Adrenal gland (tissue), 12 donors: ENCODE measurements around the gene OR2T11. TPM values are rescaled to one million over a fixed set of nuclear protein-coding genes. Genes with fewer than 3 reads are reported as not detected.
A peak's percentile ranks its signal among the peaks of the same experiment; 100 is the strongest.

Experiments
- DNase-seq, 7 donors: peaks; one replicate each; pipeline ENCODE4 v3.0.0-alpha.2; 2019 to 2020
- H3K27ac ChIP-seq, 5 donors: fragments of 200-600 bp; sonication (generic) in 4 of 5; 1 replicate in 3 of 5; 2 replicates in 2 of 5; pipeline versions ENCODE4 v1.5.1 to v1.8.0; 2016 to 2020; ENCODE audit warnings: mild to moderate bottlenecking in 1 of 5
- H3K27me3 ChIP-seq: fragments of 200-600 bp; 2 replicates; pipeline ENCODE4 v1.8.0; 2021
- H3K36me3 ChIP-seq, 2 donors: fragments of 200-600 bp; replicated peaks in 1 of 2; 1 replicate in 1 of 2; 2 replicates in 1 of 2; pipeline versions ENCODE4 v1.5.1 to v1.8.0; 2018 to 2022
- H3K4me1 ChIP-seq, 2 donors: fragments of 200-600 bp; replicated peaks in 1 of 2; 1 replicate in 1 of 2; 2 replicates in 1 of 2; pipeline versions ENCODE4 v1.5.1 to v1.8.0; 2018 to 2021
- H3K4me3 ChIP-seq, 4 donors: fragments of 200-600 bp; sonication (generic) in 3 of 4; one replicate each; pipeline ENCODE4 v1.5.1; 2016 to 2018
- H3K9me3 ChIP-seq, 3 donors: fragments of 200-600 bp; sonication (generic) in 1 of 3; replicated peaks in 1 of 3; 1 replicate in 2 of 3; 2 replicates in 1 of 3; pipeline versions ENCODE4 v1.5.1 to v1.8.0; 2016 to 2021
- CTCF ChIP-seq, 6 experiments: fragments of 450-650 bp in 4 of 6; fragments of 200-600 bp in 2 of 6; sonication (generic) in 1 of 6; IDR thresholded peaks; 1 replicate in 5 of 6; 2 replicates in 1 of 6; pipeline versions ENCODE4 v1.5.1 to v1.8.0; 2016 to 2021; ENCODE audit warnings: antibody characterized with exemption in 6 of 6, mild to moderate bottlenecking in 2 of 6, moderate library complexity in 1 of 6
- POLR2A ChIP-seq, 2 donors: fragments of 450-650 bp; IDR thresholded peaks; one replicate each; pipeline ENCODE4 v1.6.1; 2017; ENCODE audit warnings: antibody characterized with exemption in 2 of 2, mild to moderate bottlenecking in 2 of 2, moderate library complexity in 1 of 2
- WGBS, 4 donors: extraction: QIAGEN DNeasy Blood & Tissue Kit in 2 of 4; methylation state at CpG; one replicate each; pipeline versions ENCODE4 v1.1.5 to v1.1.7; 2013 to 2017; 5-methylcytosine and 5-hydroxymethylcytosine counted together
- intact Hi-C, 2 donors: fragments of 100-400 bp; cut with DNase I; formaldehyde crosslinking; loops; one replicate each; pipeline versions ENCODE4 v1.14.1 to v1.15.0; 2022 to 2023
- polyA plus RNA-seq, 3 donors: library from polyadenylated mRNA; stranded (reverse); fragments of 200-250 nt in 2 of 3; fragments of 350-450 nt in 1 of 3; fragmentation: Illumina TruSeq in 1 of 3; extraction: RNeasy Lipid Tissue Mini Kit (QIAGEN cat#74804) in 1 of 3; gene quantifications; one replicate each; pipeline ENCODE4 v1.2.3, GENCODE V29; 2013 to 2014
- total RNA-seq, 9 donors: library from RNA; depleted of rRNA in 4 of 9; stranded (reverse); fragments of >200 nt in 4 of 9; fragments of 120-200 nt in 1 of 9; fragmentation: NEBNext Ultra II Directional in 1 of 9; extraction: Animal tissue kit (Norgen Biotek cat#: 25700) in 1 of 9; gene quantifications; one replicate each; pipeline versions ENCODE4 v1.1.0 to v1.2.4, GENCODE V29; 2013 to 2023
- donor health status: healthy with polysubstance abuse.
- donor health status: Bipolar disorder and iron deficiency.
- donor health status: DM: yes; HTN: yes; CAD: no.
- donor health status: DM: no; HTN: no; CAD: no.
- donor health status: DM: no; HTN: no; CAD: no.
- donor health status: DM: yes; HTN: yes; CAD: no.

The OR2T11 gene
- total and polyA plus RNA-seq, 12 donors = not detected

- TF ChIP-seq CTCF (IDR thresholded peaks at IDR 0.05) (no peak), POLR2A (IDR thresholded peaks at IDR 0.05) (no peak)
- H3K27me3 ChIP-seq = no peaks in the 10 kb centered on the region
- H3K9me3 ChIP-seq = no peaks in the 10 kb centered on the region
- intact Hi-C loops = loop anchor here (5.0 kb wide), 1 partner anchor 186 kb away; no protein-coding TSS in a partner anchor
- WGBS, 4 donors = 49 to 64% (median 57%) methylated on average over 7 of the region's 7 CpGs
- no peak for DNase-seq
- no peak overlapping the region for H3K4me3 ChIP-seq
- no peak overlapping the region for H3K27ac ChIP-seq
- no peaks in the 10 kb centered on the region for H3K4me1 ChIP-seq
- H3K36me3 ChIP-seq = no peaks in the 10 kb centered on the region
These were observed 13.1 kb downstream of the OR2T11 start for GRCh38 chr1:248621770-248622169.

- Histone ChIP-seq H3K9me3 (no peaks in the 10 kb centered on the region), H3K4me3 (no peak overlapping the region), H3K36me3 (no peaks in the 10 kb centered on the region), H3K27me3 (no peaks in the 10 kb centered on the region), H3K4me1 (no peaks in the 10 kb centered on the region), H3K27ac (no peak overlapping the region)
- WGBS, 4 donors = 2 to 7% (median 6%) methylated on average over 3 of the region's 3 CpGs
- intact Hi-C loops = no loop called here
- peak; percentile 55 to 86 (median 68) for DNase-seq
- peak; percentile 24 to 70 (median 52) for TF ChIP-seq CTCF (IDR thresholded peaks at IDR 0.05)
- no peak for TF ChIP-seq POLR2A (IDR thresholded peaks at IDR 0.05)
These were observed 16.0 kb downstream of the OR2T11 start for GRCh38 chr1:248618878-248619277.

GRCh38 chr1:248618119-248618518 is 16.8 kb downstream of the OR2T11 start:
- Histone ChIP-seq H3K36me3 (no peaks in the 10 kb centered on the region), H3K4me3 (no peak overlapping the region), H3K9me3 (no peaks in the 10 kb centered on the region), H3K27me3 (no peaks in the 10 kb centered on the region), H3K27ac (no peak overlapping the region), H3K4me1 (no peaks in the 10 kb centered on the region)
- intact Hi-C loops = no loop called here
- WGBS, 4 donors = 62 to 72% (median 65%) methylated on average over 7 of the region's 7 CpGs
- no peak for TF ChIP-seq CTCF (IDR thresholded peaks at IDR 0.05)
- DNase-seq = no peak

- no peak for DNase-seq
- WGBS, 4 donors = 49 to 69% (median 57%) methylated on average over 1 of the region's 1 CpG
- Histone ChIP-seq H3K9me3 (no peaks in the 10 kb centered on the region), H3K4me1 (no peaks in the 10 kb centered on the region), H3K27me3 (peaks cover 4% of the 10 kb centered on the region), H3K27ac (no peak overlapping the region), H3K36me3 (no peaks in the 10 kb centered on the region), H3K4me3 (no peak overlapping the region)
- TF ChIP-seq POLR2A (IDR thresholded peaks at IDR 0.05) = no peak
- no peak for TF ChIP-seq CTCF (IDR thresholded peaks at IDR 0.05)
- intact Hi-C loops = no loop called here
These were observed 21.1 kb downstream of the OR2T11 start for GRCh38 chr1:248613742-248614141.
